Measurements from ENCODE around the gene PERP. TPM values are rescaled to one million over a fixed set of nuclear protein-coding genes. Genes with fewer than 3 reads are reported as not detected.

Gene PERP
- total and polyA plus RNA-seq, 2 of the 8 experiments (the other 6 are each of a cell fraction or from before 2014, with no cell fraction given): 21.0 to 26.7 TPM

DNA sequence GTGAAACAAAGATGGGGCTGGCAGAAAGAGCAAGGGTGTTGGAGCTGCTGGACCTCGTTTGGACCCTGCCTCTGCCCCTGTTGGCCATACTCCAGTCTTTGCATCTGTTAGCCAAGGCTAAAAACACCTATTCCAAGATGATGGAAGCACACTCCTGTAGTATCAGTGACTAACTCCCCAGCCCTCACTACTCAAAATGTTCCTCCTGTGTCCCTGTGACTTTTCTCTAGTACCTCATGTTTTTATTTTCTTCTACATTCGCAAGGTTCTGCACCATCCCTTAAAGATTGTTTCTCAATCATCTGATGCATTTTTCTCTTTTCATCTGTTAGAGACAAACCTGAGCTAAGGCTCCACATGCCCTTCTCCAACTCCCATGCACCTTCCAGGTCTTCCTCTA lies 8.9 kb downstream of the PERP start (continued):
- TF ChIP-seq, protein P1, sequence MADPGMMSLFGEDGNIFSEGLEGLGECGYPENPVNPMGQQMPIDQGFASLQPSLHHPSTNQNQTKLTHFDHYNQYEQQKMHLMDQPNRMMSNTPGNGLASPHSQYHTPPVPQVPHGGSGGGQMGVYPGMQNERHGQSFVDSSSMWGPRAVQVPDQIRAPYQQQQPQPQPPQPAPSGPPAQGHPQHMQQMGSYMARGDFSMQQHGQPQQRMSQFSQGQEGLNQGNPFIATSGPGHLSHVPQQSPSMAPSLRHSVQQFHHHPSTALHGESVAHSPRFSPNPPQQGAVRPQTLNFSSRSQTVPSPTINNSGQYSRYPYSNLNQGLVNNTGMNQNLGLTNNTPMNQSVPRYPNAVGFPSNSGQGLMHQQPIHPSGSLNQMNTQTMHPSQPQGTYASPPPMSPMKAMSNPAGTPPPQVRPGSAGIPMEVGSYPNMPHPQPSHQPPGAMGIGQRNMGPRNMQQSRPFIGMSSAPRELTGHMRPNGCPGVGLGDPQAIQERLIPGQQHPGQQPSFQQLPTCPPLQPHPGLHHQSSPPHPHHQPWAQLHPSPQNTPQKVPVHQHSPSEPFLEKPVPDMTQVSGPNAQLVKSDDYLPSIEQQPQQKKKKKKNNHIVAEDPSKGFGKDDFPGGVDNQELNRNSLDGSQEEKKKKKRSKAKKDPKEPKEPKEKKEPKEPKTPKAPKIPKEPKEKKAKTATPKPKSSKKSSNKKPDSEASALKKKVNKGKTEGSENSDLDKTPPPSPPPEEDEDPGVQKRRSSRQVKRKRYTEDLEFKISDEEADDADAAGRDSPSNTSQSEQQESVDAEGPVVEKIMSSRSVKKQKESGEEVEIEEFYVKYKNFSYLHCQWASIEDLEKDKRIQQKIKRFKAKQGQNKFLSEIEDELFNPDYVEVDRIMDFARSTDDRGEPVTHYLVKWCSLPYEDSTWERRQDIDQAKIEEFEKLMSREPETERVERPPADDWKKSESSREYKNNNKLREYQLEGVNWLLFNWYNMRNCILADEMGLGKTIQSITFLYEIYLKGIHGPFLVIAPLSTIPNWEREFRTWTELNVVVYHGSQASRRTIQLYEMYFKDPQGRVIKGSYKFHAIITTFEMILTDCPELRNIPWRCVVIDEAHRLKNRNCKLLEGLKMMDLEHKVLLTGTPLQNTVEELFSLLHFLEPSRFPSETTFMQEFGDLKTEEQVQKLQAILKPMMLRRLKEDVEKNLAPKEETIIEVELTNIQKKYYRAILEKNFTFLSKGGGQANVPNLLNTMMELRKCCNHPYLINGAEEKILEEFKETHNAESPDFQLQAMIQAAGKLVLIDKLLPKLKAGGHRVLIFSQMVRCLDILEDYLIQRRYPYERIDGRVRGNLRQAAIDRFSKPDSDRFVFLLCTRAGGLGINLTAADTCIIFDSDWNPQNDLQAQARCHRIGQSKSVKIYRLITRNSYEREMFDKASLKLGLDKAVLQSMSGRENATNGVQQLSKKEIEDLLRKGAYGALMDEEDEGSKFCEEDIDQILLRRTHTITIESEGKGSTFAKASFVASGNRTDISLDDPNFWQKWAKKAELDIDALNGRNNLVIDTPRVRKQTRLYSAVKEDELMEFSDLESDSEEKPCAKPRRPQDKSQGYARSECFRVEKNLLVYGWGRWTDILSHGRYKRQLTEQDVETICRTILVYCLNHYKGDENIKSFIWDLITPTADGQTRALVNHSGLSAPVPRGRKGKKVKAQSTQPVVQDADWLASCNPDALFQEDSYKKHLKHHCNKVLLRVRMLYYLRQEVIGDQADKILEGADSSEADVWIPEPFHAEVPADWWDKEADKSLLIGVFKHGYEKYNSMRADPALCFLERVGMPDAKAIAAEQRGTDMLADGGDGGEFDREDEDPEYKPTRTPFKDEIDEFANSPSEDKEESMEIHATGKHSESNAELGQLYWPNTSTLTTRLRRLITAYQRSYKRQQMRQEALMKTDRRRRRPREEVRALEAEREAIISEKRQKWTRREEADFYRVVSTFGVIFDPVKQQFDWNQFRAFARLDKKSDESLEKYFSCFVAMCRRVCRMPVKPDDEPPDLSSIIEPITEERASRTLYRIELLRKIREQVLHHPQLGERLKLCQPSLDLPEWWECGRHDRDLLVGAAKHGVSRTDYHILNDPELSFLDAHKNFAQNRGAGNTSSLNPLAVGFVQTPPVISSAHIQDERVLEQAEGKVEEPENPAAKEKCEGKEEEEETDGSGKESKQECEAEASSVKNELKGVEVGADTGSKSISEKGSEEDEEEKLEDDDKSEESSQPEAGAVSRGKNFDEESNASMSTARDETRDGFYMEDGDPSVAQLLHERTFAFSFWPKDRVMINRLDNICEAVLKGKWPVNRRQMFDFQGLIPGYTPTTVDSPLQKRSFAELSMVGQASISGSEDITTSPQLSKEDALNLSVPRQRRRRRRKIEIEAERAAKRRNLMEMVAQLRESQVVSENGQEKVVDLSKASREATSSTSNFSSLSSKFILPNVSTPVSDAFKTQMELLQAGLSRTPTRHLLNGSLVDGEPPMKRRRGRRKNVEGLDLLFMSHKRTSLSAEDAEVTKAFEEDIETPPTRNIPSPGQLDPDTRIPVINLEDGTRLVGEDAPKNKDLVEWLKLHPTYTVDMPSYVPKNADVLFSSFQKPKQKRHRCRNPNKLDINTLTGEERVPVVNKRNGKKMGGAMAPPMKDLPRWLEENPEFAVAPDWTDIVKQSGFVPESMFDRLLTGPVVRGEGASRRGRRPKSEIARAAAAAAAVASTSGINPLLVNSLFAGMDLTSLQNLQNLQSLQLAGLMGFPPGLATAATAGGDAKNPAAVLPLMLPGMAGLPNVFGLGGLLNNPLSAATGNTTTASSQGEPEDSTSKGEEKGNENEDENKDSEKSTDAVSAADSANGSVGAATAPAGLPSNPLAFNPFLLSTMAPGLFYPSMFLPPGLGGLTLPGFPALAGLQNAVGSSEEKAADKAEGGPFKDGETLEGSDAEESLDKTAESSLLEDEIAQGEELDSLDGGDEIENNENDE (IDR thresholded peaks at IDR 0.05; ENCODE audit: insufficient replicate concordance, low read length): no peak
- TF ChIP-seq RFX5 (IDR thresholded peaks at IDR 0.05; ENCODE audit: borderline replicate concordance, low read depth, low read length) (no peak), EP300 (IDR thresholded peaks at IDR 0.05; ENCODE audit: borderline replicate concordance in 1 of 2, low read depth in 2 of 2, low read length in 2 of 2) (no peak)
